Cardiac fibroblast (primary cell): ENCODE results near the gene MRPL14.
A peak's percentile ranks its signal among the peaks of the same experiment; 100 is the strongest.

Source experiments
- DNase-seq, 2 donors: peaks; one replicate each; pipeline versions ENCODE4 v3.0.0 to v3.0.0-alpha.2; 2010; ENCODE audit warnings: low read depth in 2 of 2
- H3K4me3 ChIP-seq, 2 donors: replicated peaks in 1 of 2; 1 replicate in 1 of 2; 2 replicates in 1 of 2; pipeline ENCODE4 v1.5.1; 2011; ENCODE audit warnings: low read depth in 2 of 2, low read length in 2 of 2, mild to moderate bottlenecking in 2 of 2, moderate library complexity in 1 of 2
- CTCF ChIP-seq: IDR thresholded peaks from one replicate; pipeline ENCODE4 v1.5.1; 2011; ENCODE audit warnings: low read depth, mild to moderate bottlenecking, low read length, inconsistent platforms

MRPL14 gene

GRCh38 chr6:44157152-44157521 is 29.9 kb upstream of the MRPL14 start:
- no peak for TF ChIP-seq CTCF
- no peak overlapping the region for H3K4me3 ChIP-seq
- DNase-seq: no peak

DNA sequence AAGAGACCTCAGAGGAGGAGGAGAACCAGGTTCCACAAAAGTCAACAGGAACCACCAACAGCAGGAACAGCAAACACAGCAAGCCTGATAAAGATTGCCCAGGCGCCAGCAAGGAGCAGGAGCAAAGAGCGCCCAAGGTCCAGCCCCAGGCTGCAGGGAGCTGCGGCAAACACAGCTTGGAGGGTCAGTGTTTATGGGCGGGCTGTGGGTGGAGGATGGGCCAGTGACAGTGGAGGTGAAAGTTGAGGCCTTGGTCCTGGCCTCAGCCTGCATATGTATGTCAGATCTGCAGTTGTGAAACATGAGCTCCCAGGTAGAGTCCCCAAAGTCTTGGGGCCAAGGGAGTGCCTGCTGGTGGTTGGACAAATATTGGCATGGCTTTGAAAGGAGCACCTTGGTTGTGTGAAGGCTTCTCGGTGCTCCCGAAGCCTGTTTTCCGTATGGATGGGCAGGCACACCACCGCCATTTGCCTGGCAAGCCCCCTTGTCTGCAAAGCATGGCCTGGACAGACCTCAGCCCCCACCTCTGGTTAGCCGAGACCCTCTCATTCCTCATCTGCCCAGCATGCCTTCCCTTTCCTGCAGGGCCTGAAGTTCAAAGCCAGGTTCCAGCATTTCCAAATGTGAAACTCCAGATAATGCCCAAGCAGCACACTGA is 29.4 kb upstream of the MRPL14 start:
- no peak for DNase-seq
- H3K4me3 ChIP-seq: no peak overlapping the region
- no peak for TF ChIP-seq CTCF

GRCh38 chr6:44154067-44154466 is 26.8 kb upstream of the MRPL14 start:
- H3K4me3 ChIP-seq: no peak overlapping the region
- DNase-seq: no peak
- no peak for TF ChIP-seq CTCF

DNA sequence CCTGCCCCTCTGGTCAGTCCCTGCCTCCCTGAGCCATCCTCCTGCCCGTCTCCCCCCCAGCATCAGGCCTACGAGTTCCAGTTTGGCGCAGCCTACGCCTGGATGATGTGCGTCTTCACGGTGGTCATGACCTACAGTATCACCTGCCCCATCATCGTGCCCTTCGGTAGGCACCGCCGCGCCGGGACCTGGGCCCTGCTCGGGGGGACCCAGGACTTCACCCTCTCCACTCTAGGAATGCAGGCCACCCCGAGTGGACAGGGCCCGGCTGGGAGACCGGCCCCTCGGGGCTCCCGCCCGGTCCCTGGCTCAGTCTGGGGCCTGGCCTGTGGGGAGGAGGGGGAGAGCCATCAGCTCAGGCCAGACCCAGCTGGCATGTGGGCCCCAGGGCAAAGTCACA is 25.3 kb upstream of the MRPL14 start:
- TF ChIP-seq CTCF: no peak
- no peak for DNase-seq
- H3K4me3 ChIP-seq: no peak overlapping the region

DNA sequence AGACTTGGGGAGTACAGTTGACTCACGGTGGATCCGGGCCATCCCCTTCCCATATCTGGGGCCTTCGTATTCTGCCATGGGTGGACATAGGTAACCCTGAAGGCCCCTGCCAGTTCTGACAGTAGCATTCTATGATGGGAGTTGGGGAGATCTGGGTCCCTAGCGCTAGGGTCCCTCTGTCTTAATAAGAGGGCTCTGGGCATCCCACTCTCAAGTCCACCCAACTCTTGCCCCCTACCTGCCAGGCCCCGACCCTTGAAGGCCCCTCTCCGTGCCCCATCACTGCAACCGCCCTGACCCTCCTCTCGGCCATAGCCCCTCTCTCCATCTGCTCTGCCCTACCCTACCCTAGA is 24.8 kb upstream of the MRPL14 start:
- no peak for TF ChIP-seq CTCF
- no peak for DNase-seq
- H3K4me3 ChIP-seq: no peak overlapping the region

GRCh38 chr6:44151348-44152108 is 24.3 kb upstream of the MRPL14 start:
- H3K4me3 ChIP-seq: no peak overlapping the region
- peak; percentile 79 for TF ChIP-seq CTCF
- peak; percentile 67 to 71 for DNase-seq
